ENCODE data around the gene FBXO9.

DNA sequence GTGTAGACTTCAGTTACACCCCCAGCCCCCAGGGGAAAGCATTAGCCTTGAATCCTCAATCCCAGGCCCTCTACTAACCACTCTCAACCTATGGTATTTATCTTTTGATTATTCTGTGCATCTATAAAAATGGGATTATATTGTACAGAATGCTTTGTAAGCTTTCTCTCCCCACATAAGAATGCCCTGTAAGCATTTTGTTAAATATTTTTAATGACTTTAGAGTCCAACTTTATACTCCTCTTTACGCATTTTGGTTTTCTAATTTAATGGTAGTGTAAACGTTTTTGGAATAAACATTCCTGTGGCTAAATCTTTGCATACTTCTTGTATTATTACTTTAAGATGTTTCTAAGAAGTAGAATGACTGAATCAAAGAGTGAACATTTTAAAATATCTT, 35.4 kb downstream of the FBXO9 start:
- no peak for TF ChIP-seq CTCF (conservative IDR thresholded peaks at IDR 0.05 in 1 of 2, IDR thresholded peaks at IDR 0.05 in 1 of 2; ENCODE audit: extremely low read depth in 1 of 2, insufficient read depth in 1 of 2, low read depth in 1 of 2, low read length in 2 of 2)
- no peak for TF ChIP-seq EZH2 (IDR thresholded peaks at IDR 0.05; ENCODE audit: borderline replicate concordance, low read length)

Measured in mammary epithelial cell (primary cell).